Mesenchymal stem cell (in vitro differentiated cells and primary cell): ENCODE data around the gene PGC.

Source experiments
- DNase-seq: peaks from one replicate; pipeline ENCODE4 v3.0.0-alpha.2; 2013
- H2AFZ ChIP-seq: one replicate; pipeline ENCODE4 v1.6.1; 2013; ENCODE audit warnings: low read depth, mild to moderate bottlenecking, control low read depth, inconsistent platforms, low read length, moderate library complexity
- H2AK5ac ChIP-seq: 2 replicates; pipeline ENCODE4 v1.6.1; 2013; ENCODE audit warnings: low read length, moderate library complexity, mild to moderate bottlenecking, inconsistent platforms; ENCODE audit not compliant: severe bottlenecking
- H2BK120ac ChIP-seq: one replicate; pipeline ENCODE4 v1.6.1; 2013; ENCODE audit warnings: low read depth, mild to moderate bottlenecking, inconsistent platforms, low read length, moderate library complexity
- H2BK12ac ChIP-seq, 2 experiments: one replicate each; pipeline ENCODE4 v1.6.1; 2013; ENCODE audit warnings: inconsistent platforms in 2 of 2, low read length in 2 of 2, mild to moderate bottlenecking in 2 of 2, moderate library complexity in 2 of 2, control low read depth in 1 of 2
- H2BK15ac ChIP-seq: one replicate; pipeline ENCODE4 v1.6.1; 2013; ENCODE audit warnings: mild to moderate bottlenecking, low read depth, inconsistent platforms; ENCODE audit not compliant: poor library complexity, severe bottlenecking
- H2BK5ac ChIP-seq: 2 replicates; pipeline ENCODE4 v1.6.1; 2013; ENCODE audit warnings: low read depth, mild to moderate bottlenecking, low read length, control low read depth, inconsistent platforms; ENCODE audit not compliant: poor library complexity, severe bottlenecking
- H3K14ac ChIP-seq, 2 experiments: one replicate each; pipeline ENCODE4 v1.6.1; 2013; ENCODE audit warnings: inconsistent platforms in 2 of 2, low read length in 2 of 2, control low read depth in 1 of 2, mild to moderate bottlenecking in 1 of 2, moderate library complexity in 1 of 2
- H3K18ac ChIP-seq, 2 experiments: one replicate each; pipeline ENCODE4 v1.6.1; 2013; ENCODE audit warnings: inconsistent platforms in 2 of 2, low read length in 2 of 2, control low read depth in 1 of 2, low read depth in 1 of 2, mild to moderate bottlenecking in 1 of 2
- H3K23ac ChIP-seq, 2 experiments: one replicate each; pipeline ENCODE4 v1.6.1; 2013; ENCODE audit warnings: inconsistent platforms in 2 of 2, low read length in 2 of 2, mild to moderate bottlenecking in 2 of 2, moderate library complexity in 2 of 2, control low read depth in 1 of 2
- H3K27ac ChIP-seq: 2 replicates; pipeline ENCODE4 v1.5.1; 2013; ENCODE audit warnings: mild to moderate bottlenecking, moderate library complexity, low read length, control low read depth, inconsistent platforms; ENCODE audit not compliant: poor library complexity, severe bottlenecking
- H3K27me3 ChIP-seq, 2 experiments: 2 replicates each; pipeline versions ENCODE4 v1.6.1 to v1.7.0; 2013; ENCODE audit warnings: low read length in 2 of 2, mild to moderate bottlenecking in 2 of 2, moderate library complexity in 2 of 2, control low read depth in 1 of 2, inconsistent platforms in 1 of 2; ENCODE audit not compliant: control insufficient read depth in 1 of 2, insufficient read depth in 1 of 2
- H3K36me3 ChIP-seq, 2 experiments: 2 replicates each; pipeline versions ENCODE4 v1.6.1 to v1.7.0; 2013; ENCODE audit warnings: low read length in 2 of 2, control low read depth in 1 of 2, inconsistent platforms in 1 of 2, low read depth in 1 of 2, mild to moderate bottlenecking in 1 of 2; ENCODE audit not compliant: insufficient read depth in 2 of 2, control insufficient read depth in 1 of 2
- H3K4ac ChIP-seq, 2 experiments: one replicate each; pipeline ENCODE4 v1.6.1; 2013; ENCODE audit warnings: inconsistent platforms in 2 of 2, low read length in 2 of 2, mild to moderate bottlenecking in 2 of 2, moderate library complexity in 2 of 2, control low read depth in 1 of 2, low read depth in 1 of 2
- H3K4me1 ChIP-seq: 2 replicates; pipeline ENCODE4 v1.6.1; 2013; ENCODE audit warnings: low read depth, low read length, control low read depth; ENCODE audit not compliant: control insufficient read depth, insufficient read depth
- H3K4me2 ChIP-seq: 2 replicates; pipeline ENCODE4 v1.6.1; 2013; ENCODE audit warnings: low read length, mild to moderate bottlenecking, inconsistent platforms; ENCODE audit not compliant: poor library complexity, severe bottlenecking
- H3K4me3 ChIP-seq, 2 experiments: 2 replicates each; pipeline versions ENCODE4 v1.5.1 to v1.7.0; 2013; ENCODE audit warnings: low read length in 2 of 2, mild to moderate bottlenecking in 2 of 2, control low read depth in 1 of 2, low read depth in 1 of 2; ENCODE audit not compliant: insufficient read depth in 1 of 2
- H3K79me1 ChIP-seq: replicated peaks from 2 replicates; pipeline ENCODE4 v1.6.1; 2013; ENCODE audit warnings: mild to moderate bottlenecking, control low read depth, low read length, inconsistent platforms; ENCODE audit not compliant: poor library complexity, severe bottlenecking
- H3K9ac ChIP-seq: 2 replicates; pipeline ENCODE4 v1.7.0; 2013; ENCODE audit warnings: mild to moderate bottlenecking, low read length, moderate library complexity
- H3K9me3 ChIP-seq: 2 replicates; pipeline ENCODE4 v1.7.0; 2013; ENCODE audit warnings: mild to moderate bottlenecking, low read length; ENCODE audit not compliant: control insufficient read depth
- H4K8ac ChIP-seq: one replicate; pipeline ENCODE4 v1.6.1; 2013; ENCODE audit warnings: inconsistent platforms, mild to moderate bottlenecking, low read length, moderate library complexity
- H4K91ac ChIP-seq: one replicate; pipeline ENCODE4 v1.6.1; 2013; ENCODE audit warnings: mild to moderate bottlenecking, low read length, inconsistent platforms
- WGBS: methylation state at CpG from one replicate; pipeline ENCODE4 v1.1.7; 2013; ENCODE audit warnings: mixed read lengths; 5-methylcytosine and 5-hydroxymethylcytosine counted together

The PGC gene

GRCh38 chr6:41790045-41790444, 42.8 kb upstream of the PGC start:
- WGBS, result 96% methylated on average over 1 of the region's 1 CpG

GRCh38 chr6:41789390-41789724, 42.2 kb upstream of the PGC start:
- H2BK12ac ChIP-seq, result no peak overlapping the region
- H3K4ac ChIP-seq, result no peak overlapping the region
- H3K4me3 ChIP-seq, result no peak overlapping the region
- no peak overlapping the region for H4K91ac ChIP-seq
- H2AK5ac ChIP-seq, result no peak overlapping the region
- H3K14ac ChIP-seq, result no peak overlapping the region
- no peak overlapping the region for H3K9ac ChIP-seq
- no peak overlapping the region for H2BK15ac ChIP-seq
- H3K27ac ChIP-seq, result no peak overlapping the region
- no peak overlapping the region for H2BK120ac ChIP-seq
- peaks cover 6 to 39% of the 10 kb centered on the region in 2 experiments for H3K36me3 ChIP-seq
- no peaks in the 10 kb centered on the region for H3K27me3 ChIP-seq
- H3K9me3 ChIP-seq, result no peaks in the 10 kb centered on the region
- no peak overlapping the region for H2AFZ ChIP-seq
- H3K79me1 ChIP-seq, result peaks cover 16% of the 10 kb centered on the region
- H3K4me1 ChIP-seq, result peaks cover 18% of the 10 kb centered on the region
- H3K4me2 ChIP-seq, result no peak overlapping the region
- no peak overlapping the region for H4K8ac ChIP-seq
- no peak for DNase-seq
- no peak overlapping the region for H3K18ac ChIP-seq
- WGBS, result 90% methylated on average over 2 of the region's 3 CpGs
- no peak overlapping the region for H3K23ac ChIP-seq
- H2BK5ac ChIP-seq, result no peak overlapping the region

More at GRCh38 chr6:41790045-41790444, 42.8 kb upstream of the PGC start:
- Histone ChIP-seq H3K14ac (no peak overlapping the region), H2BK15ac (no peak overlapping the region), H4K8ac (no peak overlapping the region), H3K79me1 (peaks cover 16% of the 10 kb centered on the region), H2BK5ac (no peak overlapping the region), H3K36me3 (peaks cover 8 to 43% of the 10 kb centered on the region in 2 experiments), H3K4me1 (peaks cover 18% of the 10 kb centered on the region), H3K4ac (no peak overlapping the region), H2AK5ac (no peak overlapping the region), H3K9me3 (no peaks in the 10 kb centered on the region), H3K27me3 (no peaks in the 10 kb centered on the region), H4K91ac (no peak overlapping the region), H3K4me3 (no peak overlapping the region), H3K4me2 (no peak overlapping the region), H2BK12ac (no peak overlapping the region), H3K27ac (no peak overlapping the region), H3K23ac (no peak overlapping the region), H2AFZ (no peak overlapping the region), H2BK120ac (no peak overlapping the region), H3K9ac (peak overlapping the region; percentile 5), H3K18ac (no peak overlapping the region)
- no peak for DNase-seq

DNA sequence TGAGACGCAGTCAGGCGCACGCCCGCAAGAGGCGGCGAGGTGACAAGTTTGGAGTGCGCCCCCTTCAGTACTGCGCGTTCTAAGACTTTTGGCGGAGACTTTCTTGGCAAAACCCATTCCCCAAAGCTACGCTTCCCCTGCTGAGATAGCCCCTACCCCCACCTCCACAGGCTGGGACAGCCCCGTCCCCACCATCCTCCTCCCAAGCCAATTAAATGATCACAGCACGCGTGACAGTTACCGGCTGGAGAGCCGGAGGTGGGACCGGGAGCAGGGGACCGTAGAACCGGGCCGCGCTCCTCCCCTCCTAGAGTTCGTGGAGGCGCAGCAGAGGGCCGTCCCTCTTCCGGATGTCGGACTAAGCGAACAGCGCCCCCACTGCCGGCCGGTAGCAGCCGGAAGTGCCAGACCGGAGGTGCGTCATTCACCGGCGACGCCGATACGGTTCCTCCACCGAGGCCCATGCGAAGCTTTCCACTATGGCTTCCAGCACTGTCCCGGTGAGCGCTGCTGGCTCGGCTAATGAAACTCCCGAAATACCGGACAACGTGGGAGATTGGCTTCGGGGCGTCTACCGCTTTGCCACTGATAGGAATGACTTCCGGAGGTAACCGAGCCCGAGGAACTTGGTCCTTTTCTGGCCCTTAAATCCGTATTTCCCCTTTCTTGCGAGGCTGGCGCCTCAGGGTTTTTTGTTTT, 40.2 kb upstream of the PGC start, which contains the start of gene TOMM6:
TOMM6 (plus strand) TSS at position 476 of the 699 bp plus-strand sequence; CDS start at position 480, 4 bp downstream.
- Histone ChIP-seq H3K36me3 (peaks cover 6 to 36% of the 10 kb centered on the region in 2 experiments), H3K4me3 (peak within 1 kb of the TSS; percentile 69 to 100), H3K9me3 (no peaks in the 10 kb centered on the region), H2AFZ (peak within 1 kb of the TSS; percentile 33), H2BK120ac (no peak within 1 kb of the TSS), H3K4ac (peak within 1 kb of the TSS; percentile 79 to 88), H3K9ac (peak within 1 kb of the TSS; percentile 96), H3K27ac (peak within 1 kb of the TSS; percentile 88), H3K4me1 (peaks cover 18% of the 10 kb centered on the region), H3K79me1 (peaks cover 17% of the 10 kb centered on the region), H4K8ac (peak within 1 kb of the TSS; percentile 89), H2AK5ac (peak within 1 kb of the TSS; percentile 37), H2BK5ac (peak within 1 kb of the TSS; percentile 81), H2BK12ac (peak within 1 kb of the TSS in 1 of 2 experiments; percentile 49), H4K91ac (peak within 1 kb of the TSS; percentile 58), H3K23ac (peak within 1 kb of the TSS in 1 of 2 experiments; percentile 66), H3K4me2 (peak within 1 kb of the TSS; percentile 96), H3K14ac (peak within 1 kb of the TSS in 1 of 2 experiments; percentile 79), H3K27me3 (no peaks in the 10 kb centered on the region), H2BK15ac (no peak within 1 kb of the TSS), H3K18ac (peak within 1 kb of the TSS; percentile 75 to 94)
- under 1% methylated on average over 55 of the region's 55 CpGs for WGBS
- peak; percentile 96 for DNase-seq

- Histone ChIP-seq H3K27ac (peak overlapping the region; percentile 88), H3K27me3 (no peaks in the 10 kb centered on the region), H3K4me2 (peak overlapping the region; percentile 96), H3K4me1 (peaks cover 16% of the 10 kb centered on the region), H2AK5ac (no peak overlapping the region), H3K4me3 (peak overlapping the region; percentile 69 to 100), H3K9me3 (no peaks in the 10 kb centered on the region), H3K79me1 (peaks cover 15% of the 10 kb centered on the region), H2BK5ac (peak overlapping the region; percentile 81), H3K14ac (peak overlapping the region in 1 of 2 experiments; percentile 79), H4K8ac (peak overlapping the region; percentile 78), H3K9ac (peak overlapping the region; percentile 96), H3K23ac (peak overlapping the region in 1 of 2 experiments; percentile 66), H3K18ac (peak overlapping the region; percentile 75 to 90), H2AFZ (peak overlapping the region; percentile 10), H2BK15ac (peak overlapping the region; percentile 60), H3K36me3 (peaks cover 3 to 28% of the 10 kb centered on the region in 2 experiments), H2BK12ac (peak overlapping the region in 1 of 2 experiments; percentile 49), H4K91ac (peak overlapping the region; percentile 30), H2BK120ac (no peak overlapping the region), H3K4ac (peak overlapping the region; percentile 61 to 79)
- under 1% methylated on average over 50 of the region's 58 CpGs for WGBS
- peak; percentile 82 for DNase-seq
Observed at GRCh38 chr6:41786451-41787218, 39.4 kb upstream of the PGC start.
